SK-N-DZ (cell line): ENCODE measurements around the gene MTCL1.

ENCODE experiments used
- DNase-seq: peaks from one replicate; pipeline ENCODE4 v3.0.0-alpha.2; 2015; ENCODE audit warnings: low spot score

Gene MTCL1

GRCh38 chr18:8807488-8807805 is 102.1 kb downstream of the MTCL1 start:
- no peak for DNase-seq

DNA sequence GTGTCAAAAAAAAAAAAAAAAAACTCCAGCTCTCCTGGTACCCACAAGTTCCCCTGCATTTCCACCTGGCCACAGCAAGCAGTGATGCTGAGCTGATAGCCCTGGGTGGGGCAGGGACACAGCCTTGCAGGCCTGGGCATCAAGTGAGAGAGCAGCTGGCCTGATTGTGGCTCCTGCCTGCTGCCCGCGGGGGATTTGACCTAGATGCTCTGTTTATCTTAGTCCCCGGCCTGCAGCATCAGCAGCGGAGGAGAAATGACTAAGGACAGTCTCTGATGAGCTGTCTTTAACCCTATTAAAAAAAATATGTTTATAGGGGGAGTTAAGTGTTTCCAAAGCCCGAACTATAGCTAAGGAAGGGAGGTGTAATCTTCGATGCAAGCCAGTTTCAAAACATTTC is 102.6 kb downstream of the MTCL1 start:
- DNase-seq: no peak

GRCh38 chr18:8809514-8809913 is 104.2 kb downstream of the MTCL1 start:
- DNase-seq: no peak

GRCh38 chr18:8810157-8810556 is 104.8 kb downstream of the MTCL1 start:
- no peak for DNase-seq

- no peak for DNase-seq
These were observed 105.8 kb downstream of the MTCL1 start for GRCh38 chr18:8811115-8811514.

GRCh38 chr18:8812631-8813030 is 107.3 kb downstream of the MTCL1 start:
- DNase-seq: no peak

DNA sequence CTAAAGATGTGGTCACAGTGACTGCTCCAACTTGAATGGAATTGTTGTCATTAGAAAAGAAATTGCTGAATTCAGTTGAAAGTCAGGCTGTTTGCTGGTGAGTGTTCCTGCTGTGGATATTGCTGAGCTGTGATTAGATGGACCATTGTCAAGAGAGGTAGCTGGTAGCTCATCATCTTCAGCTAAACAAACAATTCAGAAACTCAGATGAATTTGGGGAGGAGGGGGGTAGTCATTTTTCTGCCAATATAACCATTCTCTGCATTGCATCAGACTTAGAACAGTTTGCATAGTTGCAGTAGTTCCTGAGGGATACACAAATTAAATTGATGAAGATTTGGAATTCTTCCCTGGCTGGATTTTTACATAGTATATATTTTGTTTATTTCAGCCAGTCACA is 108.3 kb downstream of the MTCL1 start:
- DNase-seq: no peak

GRCh38 chr18:8814206-8814605 is 108.8 kb downstream of the MTCL1 start:
- no peak for DNase-seq

DNA sequence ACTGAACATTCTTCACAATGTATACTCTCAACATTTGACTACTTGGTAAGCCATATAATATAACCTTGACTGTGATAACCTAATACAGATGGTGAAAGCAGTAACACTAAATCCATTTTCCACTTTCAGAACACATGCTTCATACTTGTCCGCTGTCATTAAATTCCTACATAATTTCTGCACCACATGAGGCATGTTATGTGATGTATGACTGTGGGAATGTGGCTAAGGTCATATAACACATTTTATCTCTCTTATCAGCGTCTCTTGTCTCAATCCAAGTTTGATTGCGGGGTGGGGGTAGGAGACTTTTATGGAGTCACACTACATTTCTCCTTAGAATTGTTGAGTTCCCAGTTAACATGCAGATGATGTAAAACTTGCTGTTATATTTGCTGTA is 110.9 kb downstream of the MTCL1 start:
- DNase-seq: no peak

DNA sequence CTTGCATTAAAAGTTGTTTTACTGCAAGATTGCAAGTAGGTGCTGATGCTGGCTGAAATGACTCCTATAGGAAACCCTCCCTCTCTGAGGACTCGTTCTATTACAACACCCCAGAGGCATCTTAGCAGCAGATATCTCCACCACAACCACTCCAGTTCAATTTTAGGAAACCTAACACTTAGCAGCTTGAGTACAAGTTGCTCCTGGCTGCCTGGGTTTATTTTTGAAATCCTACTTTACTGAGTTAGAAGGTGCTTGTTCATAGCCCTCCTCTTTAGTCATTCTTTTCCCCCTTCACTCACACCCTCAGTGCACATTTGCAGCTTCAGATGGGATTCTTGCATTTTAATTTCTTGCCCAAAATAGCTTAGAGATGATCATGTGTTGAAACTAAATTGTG is 111.5 kb downstream of the MTCL1 start:
- no peak for DNase-seq

DNA sequence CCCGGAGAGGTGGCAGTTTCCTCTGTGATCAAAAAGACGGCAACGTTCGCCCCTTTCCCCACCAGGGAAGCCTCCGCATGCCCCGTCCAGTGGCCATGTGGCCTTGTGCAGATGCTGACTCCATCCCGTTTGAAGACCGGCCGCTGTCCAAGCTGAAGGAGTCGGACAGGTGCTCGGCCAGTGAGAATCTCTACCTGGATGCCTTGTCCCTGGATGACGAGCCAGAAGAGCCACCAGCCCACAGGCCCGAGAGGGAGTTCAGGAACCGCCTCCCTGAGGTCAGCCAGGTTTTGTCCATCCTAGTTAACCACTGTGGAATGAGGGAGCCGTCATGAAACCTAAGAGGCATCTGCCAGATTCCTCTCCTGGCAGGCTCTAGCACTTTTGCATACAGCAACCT is 113.6 kb downstream of the MTCL1 start:
- no peak for DNase-seq

DNA sequence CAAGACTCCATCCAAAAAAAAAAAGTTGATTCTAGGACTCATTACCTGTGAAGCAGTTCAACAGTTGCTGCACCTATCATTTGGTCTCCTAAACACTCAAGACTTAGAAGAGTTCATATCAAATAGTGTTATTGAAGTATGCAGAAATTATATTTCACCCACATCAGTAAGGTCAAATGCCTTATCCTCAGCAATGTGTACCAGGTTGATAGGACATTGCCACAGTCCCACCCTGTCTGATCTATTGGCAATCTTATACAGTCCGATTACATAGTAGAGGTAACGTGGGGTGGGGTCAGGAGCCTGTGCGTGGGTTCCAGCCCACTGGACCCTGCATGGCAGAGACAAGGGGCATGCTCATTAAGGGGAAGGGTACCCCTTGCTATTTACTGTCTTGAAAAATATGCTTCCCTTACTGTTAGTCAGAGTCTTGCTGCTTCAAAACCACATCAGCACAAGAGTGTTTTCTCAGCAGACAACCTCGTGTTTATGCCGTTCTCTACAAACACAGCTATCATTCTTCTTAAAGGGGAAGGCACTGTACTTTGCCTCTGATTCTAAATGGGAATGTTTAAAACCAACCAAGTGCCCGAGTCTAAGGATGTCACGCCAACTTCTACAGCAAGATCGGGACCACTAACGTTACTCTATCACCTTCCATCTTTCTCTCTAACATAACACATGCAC is 115.2 kb downstream of the MTCL1 start:
- no peak for DNase-seq

DNA sequence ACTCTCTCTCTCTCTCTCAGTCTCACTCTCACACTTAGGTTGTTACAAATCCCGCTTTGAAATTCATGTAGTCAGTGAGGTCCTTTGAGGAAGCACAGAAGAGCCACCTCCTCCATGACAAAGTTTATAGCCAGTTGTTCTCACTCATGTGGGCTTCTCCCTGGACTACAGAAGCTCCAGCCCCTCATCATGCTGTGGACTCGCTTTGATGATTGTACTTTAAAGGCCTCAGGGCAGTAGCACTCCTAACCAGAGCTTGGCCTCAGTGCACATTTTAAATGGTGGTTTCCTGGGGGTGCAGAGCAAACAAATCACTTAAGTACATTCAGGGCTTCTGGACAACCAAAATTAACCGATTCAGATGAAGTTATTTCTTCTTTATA is 115.7 kb downstream of the MTCL1 start:
- DNase-seq: no peak

DNA sequence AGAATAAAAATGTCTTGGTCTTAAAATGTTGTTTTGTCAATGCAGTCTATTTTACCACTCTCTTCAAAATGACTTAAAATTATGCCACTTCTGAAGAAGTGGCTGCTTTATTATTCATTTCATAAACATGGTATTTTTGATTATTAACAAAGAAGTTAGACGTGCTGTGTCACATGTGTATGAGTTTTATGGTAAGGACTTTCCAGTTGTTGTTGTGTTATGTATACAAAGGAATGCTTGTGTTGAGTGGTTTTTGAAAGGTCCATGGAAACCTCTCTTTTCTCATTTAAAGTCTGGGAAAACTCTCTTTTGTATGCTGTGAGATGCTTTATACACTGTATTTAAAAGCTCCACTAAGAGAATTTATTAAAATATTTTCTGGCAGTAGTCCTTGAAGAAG is 116.2 kb downstream of the MTCL1 start:
- DNase-seq: no peak

- DNase-seq: no peak
These were observed 117.3 kb downstream of the MTCL1 start for GRCh38 chr18:8822643-8823042.

- DNase-seq: no peak
These were observed 118.2 kb downstream of the MTCL1 start for GRCh38 chr18:8823530-8823929.

DNA sequence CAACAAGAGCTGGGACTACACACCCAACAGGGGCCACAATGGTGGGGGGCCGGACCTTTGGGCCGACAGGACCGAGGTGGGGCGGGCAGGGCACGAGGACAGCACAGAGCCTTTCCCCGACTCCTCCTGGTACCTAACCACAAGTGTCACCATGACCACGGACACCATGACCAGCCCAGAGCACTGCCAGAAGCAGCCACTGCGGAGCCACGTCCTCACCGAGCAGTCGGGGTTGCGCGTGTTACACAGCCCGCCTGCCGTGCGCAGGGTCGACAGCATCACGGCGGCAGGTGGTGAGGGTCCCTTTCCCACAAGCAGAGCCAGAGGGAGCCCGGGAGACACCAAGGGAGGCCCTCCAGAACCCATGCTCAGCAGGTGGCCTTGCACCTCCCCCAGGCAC is 119.5 kb downstream of the MTCL1 start:
- no peak for DNase-seq

- DNase-seq: no peak
These were observed 119.9 kb downstream of the MTCL1 start for GRCh38 chr18:8825273-8825672.

DNA sequence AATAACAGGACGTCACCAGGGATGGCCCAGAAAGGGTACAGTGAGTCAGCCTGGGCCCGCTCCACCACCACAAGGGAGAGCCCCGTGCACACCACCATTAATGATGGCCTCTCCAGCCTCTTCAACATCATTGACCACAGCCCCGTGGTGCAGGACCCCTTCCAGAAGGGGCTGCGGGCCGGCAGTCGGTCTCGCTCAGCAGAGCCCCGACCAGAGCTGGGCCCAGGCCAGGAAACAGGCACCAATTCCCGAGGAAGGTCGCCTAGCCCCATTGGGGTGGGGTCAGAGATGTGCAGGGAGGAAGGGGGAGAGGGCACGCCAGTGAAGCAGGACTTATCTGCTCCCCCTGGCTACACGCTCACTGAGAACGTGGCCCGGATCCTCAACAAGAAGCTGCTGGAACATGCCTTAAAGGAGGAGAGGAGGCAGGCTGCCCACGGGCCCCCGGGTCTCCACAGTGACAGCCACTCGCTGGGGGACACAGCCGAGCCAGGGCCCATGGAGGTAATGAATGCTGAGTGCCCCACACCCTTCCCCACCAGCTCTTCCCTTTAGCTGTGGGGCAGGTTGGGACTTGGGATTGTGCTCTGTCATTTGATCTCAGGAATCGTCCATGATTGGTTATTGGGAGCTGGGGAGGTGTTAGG is 120.5 kb downstream of the MTCL1 start:
- no peak for DNase-seq

DNA sequence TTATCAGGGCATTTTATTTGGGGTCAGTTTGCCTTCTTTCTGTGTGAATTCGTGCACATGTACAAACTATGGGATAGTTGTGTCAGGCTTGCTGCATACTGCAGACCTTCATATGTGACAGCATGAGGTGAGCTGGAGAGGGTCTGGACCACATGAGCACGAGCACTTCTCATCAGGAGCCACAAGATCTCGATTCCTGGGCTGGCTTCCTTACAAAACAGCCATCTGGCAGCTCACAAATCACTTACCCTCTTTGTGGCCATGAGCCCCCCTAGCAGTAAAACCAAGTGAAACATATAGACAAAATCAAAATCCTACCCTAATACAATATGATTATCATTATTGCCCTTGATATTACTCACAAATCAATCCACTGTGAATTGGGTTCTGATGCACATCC is 121.2 kb downstream of the MTCL1 start:
- no peak for DNase-seq

- DNase-seq: no peak
These were observed 121.6 kb downstream of the MTCL1 start for GRCh38 chr18:8826971-8827370.

- DNase-seq: no peak
These were observed 122.9 kb downstream of the MTCL1 start for GRCh38 chr18:8828300-8828699.

DNA sequence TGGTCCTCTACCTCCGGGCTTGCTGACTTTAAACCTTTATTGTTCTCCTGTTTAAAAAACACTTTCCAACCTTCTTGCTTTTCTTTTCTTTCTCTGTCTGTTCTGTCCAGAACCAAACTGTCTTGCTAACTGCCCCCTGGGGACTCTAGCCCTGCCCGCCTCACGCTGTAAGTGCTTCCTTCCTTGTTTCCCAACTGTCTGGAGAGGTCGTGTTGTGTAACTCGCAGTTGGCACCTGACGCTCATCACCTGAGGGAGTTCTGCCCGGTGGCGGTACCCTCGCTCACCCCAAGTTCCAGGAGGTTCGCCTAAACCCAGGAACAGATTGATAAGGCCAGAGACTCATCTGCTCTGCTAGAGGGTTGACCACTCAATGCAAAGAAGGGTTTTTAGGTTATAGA is 123.4 kb downstream of the MTCL1 start:
- no peak for DNase-seq
